ENCODE results near the gene DMRTB1. TPM values are rescaled to one million over a fixed set of nuclear protein-coding genes. Genes with fewer than 3 reads are reported as not detected.

The DMRTB1 gene
- total and polyA plus RNA-seq, 9 of the 15 experiments (the other 6 are each of a cell fraction or from before 2014, with no cell fraction given) = 0.06 to 0.35 (median 0.13) TPM; not detected in 3

GRCh38 chr1:53481456-53481855, 22.3 kb downstream of the DMRTB1 start:
- no peak for TF ChIP-seq ETV1 (tag; conservative IDR thresholded peaks at IDR 0.05; ENCODE audit: low read depth)
- no peak for TF ChIP-seq PHTF2 (CRISPR knock-in tag; IDR thresholded peaks at IDR 0.05)
- TF ChIP-seq NR3C1 (CRISPR knock-in tag; IDR thresholded peaks at IDR 0.05) = no peak
- TF ChIP-seq IRF9 (tag; IDR thresholded peaks at IDR 0.05) = no peak
- no peak for TF ChIP-seq PCBP2 (IDR thresholded peaks at IDR 0.05; ENCODE audit: low read depth, low read length, poor library complexity, severe bottlenecking)
- no peak for TF ChIP-seq ZNF140 (CRISPR knock-in tag; IDR thresholded peaks at IDR 0.05)
- no peak for TF ChIP-seq TSHZ1 (CRISPR knock-in tag; IDR thresholded peaks at IDR 0.05)
- TF ChIP-seq ESRRA (IDR thresholded peaks at IDR 0.05; ENCODE audit: borderline replicate concordance, low read depth) = no peak
- TF ChIP-seq FOXM1 (IDR thresholded peaks at IDR 0.05; ENCODE audit: low read depth) = no peak
- TF ChIP-seq FOXM1 (CRISPR knock-in tag; IDR thresholded peaks at IDR 0.05; ENCODE audit: low read depth) = no peak
- TF ChIP-seq ZNF408 (CRISPR knock-in tag; IDR thresholded peaks at IDR 0.05; ENCODE audit: low read depth) = no peak
- no peak for TF ChIP-seq ZNF41 (CRISPR knock-in tag; conservative IDR thresholded peaks at IDR 0.05)
- TF ChIP-seq ZNF75A (CRISPR knock-in tag; IDR thresholded peaks at IDR 0.05) = no peak
- TF ChIP-seq TCF7 (IDR thresholded peaks at IDR 0.05; ENCODE audit: borderline replicate concordance) = no peak
- TF ChIP-seq, protein P1, sequence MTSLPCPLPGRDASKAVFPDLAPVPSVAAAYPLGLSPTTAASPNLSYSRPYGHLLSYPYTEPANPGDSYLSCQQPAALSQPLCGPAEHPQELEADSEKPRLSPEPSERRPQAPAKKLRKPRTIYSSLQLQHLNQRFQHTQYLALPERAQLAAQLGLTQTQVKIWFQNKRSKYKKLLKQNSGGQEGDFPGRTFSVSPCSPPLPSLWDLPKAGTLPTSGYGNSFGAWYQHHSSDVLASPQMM (CRISPR knock-in tag; IDR thresholded peaks at IDR 0.05) = no peak
- TF ChIP-seq ZFP1 (CRISPR knock-in tag; IDR thresholded peaks at IDR 0.05) = no peak
- POLR2A ChIA-PET = no interaction called here
- Histone ChIP-seq H3K27ac (ENCODE audit: extremely low read depth, low read depth, low read length) (no peak overlapping the region), H3K9me3 (replicated peaks; ENCODE audit: control insufficient read depth, insufficient read depth, low read depth, low read length) (no peaks in the 10 kb centered on the region), H3K79me2 (ENCODE audit: control insufficient read depth, insufficient read depth, low read length) (no peaks in the 10 kb centered on the region), H3K4me1 (replicated peaks in 1 of 2; ENCODE audit: control insufficient read depth in 2 of 2, insufficient read depth in 2 of 2, low read length in 2 of 2) (peaks cover 0 to 4% of the 10 kb centered on the region in 2 experiments; a peak in 1 of 5 replicates), H2AFZ (ENCODE audit: low read depth, low read length) (no peak overlapping the region), H4K20me1 (replicated peaks; ENCODE audit: control insufficient read depth, insufficient read depth, low read length) (peaks cover 12% of the 10 kb centered on the region), H3K4me3 (no peak overlapping the region), H3K36me3 (ENCODE audit: control insufficient read depth, insufficient read depth, low read length) (no peaks in the 10 kb centered on the region), H3K9ac (ENCODE audit: insufficient read depth in 1 of 2, low read depth in 2 of 2, low read length in 2 of 2) (no peak overlapping the region), H3K4me2 (ENCODE audit: insufficient read depth, low read length) (no peak overlapping the region), H3K27me3 (ENCODE audit: control insufficient read depth in 2 of 2, insufficient read depth in 2 of 2, low read length in 2 of 2) (peaks cover 29 to 83% of the 10 kb centered on the region in 2 experiments), H3K9me1 (ENCODE audit: control insufficient read depth, insufficient read depth, low read length) (no peaks in the 10 kb centered on the region)
- 4% methylated on average over 7 of the region's 7 CpGs for WGBS (ENCODE audit: insufficient coverage, low coverage, missing lambda C conversion rate)
- in situ Hi-C loops (cut with MboI) (no loop called here), intact Hi-C loops (cut with micrococcal nuclease) (loop anchor here (10.0 kb wide), 1 partner anchor 463 kb away; the partner anchor contains the start of genes IFT25 and LRRC42)
- BruUV-seq (replicated peaks) = no TSS peak
- CTCF ChIA-PET (ENCODE audit: low intra/inter-chr PET ratio) = no interaction called here
- DNase-seq (ENCODE audit: extremely low read depth in 1 of 4, low spot score in 3 of 4) = no peak
- no peak for FAIRE-seq
- ATAC-seq = no peak

All from K562 (cell line).